Body of pancreas (tissue), 4 donors: ENCODE results near the gene AP4B1. TPM values are rescaled to one million over a fixed set of nuclear protein-coding genes. Genes with fewer than 3 reads are reported as not detected.

Experiments used
- ATAC-seq: fragments of 150-250 bp; one replicate; pipeline ENCODE4 v1.9.1; 2016
- DNase-seq, 4 donors: peaks; one replicate each; pipeline ENCODE4 v3.0.0-alpha.2; 2019
- H3K27ac ChIP-seq, 4 donors: fragments of 200-600 bp; sonication (generic); 1 replicate in 3 of 4; 2 replicates in 1 of 4; pipeline versions ENCODE4 v1.5.1 to v1.6.1; 2016 to 2019; ENCODE audit warnings: mild to moderate bottlenecking in 1 of 4, mixed read lengths in 1 of 4, moderate library complexity in 1 of 4
- H3K27me3 ChIP-seq, 2 donors: fragments of 200-600 bp; sonication (generic); one replicate each; pipeline ENCODE4 v1.6.0; 2016; ENCODE audit warnings: mild to moderate bottlenecking in 1 of 2
- H3K36me3 ChIP-seq, 2 donors: fragments of 200-600 bp; sonication (generic); replicated peaks in 1 of 2; 2 replicates each; pipeline ENCODE4 v1.5.1; 2016; ENCODE audit warnings: low read depth in 2 of 2; ENCODE audit not compliant: insufficient read depth in 1 of 2
- H3K4me1 ChIP-seq: fragments of 200-600 bp; sonication (generic); one replicate; pipeline ENCODE4 v1.6.0; 2016
- H3K4me3 ChIP-seq, 2 donors: fragments of 200-600 bp; sonication (generic); 1 replicate in 1 of 2; 2 replicates in 1 of 2; pipeline ENCODE4 v1.5.1; 2016 to 2019
- H3K9me3 ChIP-seq, 3 donors: fragments of 200-600 bp; sonication (generic); 1 replicate in 2 of 3; 2 replicates in 1 of 3; pipeline ENCODE4 v1.5.1; 2016
- POLR2A ChIP-seq, 3 donors: fragments of 450-650 bp; IDR thresholded peaks; one replicate each; pipeline ENCODE4 v1.6.1; 2016; ENCODE audit warnings: antibody characterized with exemption in 3 of 3, mild to moderate bottlenecking in 2 of 3
- WGBS, 2 donors: methylation state at CpG; one replicate each; pipeline ENCODE4 v1.1.5; 2017; 5-methylcytosine and 5-hydroxymethylcytosine counted together
- intact Hi-C: fragments of 100-400 bp; cut with DNase I; formaldehyde crosslinking; loops from one replicate; pipeline ENCODE4 v1.15.1; 2023
- total RNA-seq, 2 donors: library from RNA; depleted of rRNA; stranded (reverse); fragments of >200 nt; gene quantifications; one replicate each; pipeline ENCODE4 v1.1.0, GENCODE V29; 2016
- TF ChIP-seq, protein P1 (sequence below), 7 experiments: fragments of 450-650 bp in 4 of 7; fragments of 200-600 bp in 3 of 7; sonication (generic) in 3 of 7; IDR thresholded peaks; one replicate each; pipeline ENCODE4 v1.5.1; 2016 to 2019; ENCODE audit warnings: antibody characterized with exemption in 7 of 7

The AP4B1 gene
- total RNA-seq, 2 donors from 2014 or later, result 21.3 to 33.0 TPM

DNA sequence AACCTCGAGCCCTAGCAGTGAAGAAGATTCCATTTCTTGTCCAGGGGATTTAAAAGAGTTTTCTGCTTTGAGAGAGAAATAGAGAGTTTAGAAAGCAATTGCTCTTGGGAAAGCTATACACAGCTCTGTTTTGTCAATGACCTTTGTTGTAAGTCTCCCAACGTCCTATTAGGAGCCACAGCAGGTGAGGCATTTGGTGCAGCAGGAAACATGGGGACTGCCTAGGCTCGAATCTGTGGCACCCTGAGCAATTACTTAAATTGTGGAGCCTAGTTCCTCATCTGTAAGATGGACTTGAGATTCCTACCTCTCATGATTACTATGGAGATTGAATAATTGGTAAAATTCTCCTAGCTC lies 8.7 kb upstream of the AP4B1 start:
- 48 to 50% methylated on average over 3 of the region's 3 CpGs for WGBS, 2 donors
- Histone ChIP-seq H3K4me1 (peaks cover 7% of the 10 kb centered on the region), H3K9me3 (no peaks in the 10 kb centered on the region), H3K27ac (peak overlapping the region in 2 of 4 donors; percentile 15 to 45), H3K4me3 (no peak overlapping the region), H3K27me3 (no peaks in the 10 kb centered on the region), H3K36me3 (peaks cover 0 to 6% of the 10 kb centered on the region in 2 donors)
- intact Hi-C loops, result no loop called here
- DNase-seq, result no peak
- TF ChIP-seq, protein P1, sequence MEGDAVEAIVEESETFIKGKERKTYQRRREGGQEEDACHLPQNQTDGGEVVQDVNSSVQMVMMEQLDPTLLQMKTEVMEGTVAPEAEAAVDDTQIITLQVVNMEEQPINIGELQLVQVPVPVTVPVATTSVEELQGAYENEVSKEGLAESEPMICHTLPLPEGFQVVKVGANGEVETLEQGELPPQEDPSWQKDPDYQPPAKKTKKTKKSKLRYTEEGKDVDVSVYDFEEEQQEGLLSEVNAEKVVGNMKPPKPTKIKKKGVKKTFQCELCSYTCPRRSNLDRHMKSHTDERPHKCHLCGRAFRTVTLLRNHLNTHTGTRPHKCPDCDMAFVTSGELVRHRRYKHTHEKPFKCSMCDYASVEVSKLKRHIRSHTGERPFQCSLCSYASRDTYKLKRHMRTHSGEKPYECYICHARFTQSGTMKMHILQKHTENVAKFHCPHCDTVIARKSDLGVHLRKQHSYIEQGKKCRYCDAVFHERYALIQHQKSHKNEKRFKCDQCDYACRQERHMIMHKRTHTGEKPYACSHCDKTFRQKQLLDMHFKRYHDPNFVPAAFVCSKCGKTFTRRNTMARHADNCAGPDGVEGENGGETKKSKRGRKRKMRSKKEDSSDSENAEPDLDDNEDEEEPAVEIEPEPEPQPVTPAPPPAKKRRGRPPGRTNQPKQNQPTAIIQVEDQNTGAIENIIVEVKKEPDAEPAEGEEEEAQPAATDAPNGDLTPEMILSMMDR (IDR thresholded peaks at IDR 0.05), result no peak
- no peak for TF ChIP-seq POLR2A (IDR thresholded peaks at IDR 0.05)
- no peak for ATAC-seq

DNA sequence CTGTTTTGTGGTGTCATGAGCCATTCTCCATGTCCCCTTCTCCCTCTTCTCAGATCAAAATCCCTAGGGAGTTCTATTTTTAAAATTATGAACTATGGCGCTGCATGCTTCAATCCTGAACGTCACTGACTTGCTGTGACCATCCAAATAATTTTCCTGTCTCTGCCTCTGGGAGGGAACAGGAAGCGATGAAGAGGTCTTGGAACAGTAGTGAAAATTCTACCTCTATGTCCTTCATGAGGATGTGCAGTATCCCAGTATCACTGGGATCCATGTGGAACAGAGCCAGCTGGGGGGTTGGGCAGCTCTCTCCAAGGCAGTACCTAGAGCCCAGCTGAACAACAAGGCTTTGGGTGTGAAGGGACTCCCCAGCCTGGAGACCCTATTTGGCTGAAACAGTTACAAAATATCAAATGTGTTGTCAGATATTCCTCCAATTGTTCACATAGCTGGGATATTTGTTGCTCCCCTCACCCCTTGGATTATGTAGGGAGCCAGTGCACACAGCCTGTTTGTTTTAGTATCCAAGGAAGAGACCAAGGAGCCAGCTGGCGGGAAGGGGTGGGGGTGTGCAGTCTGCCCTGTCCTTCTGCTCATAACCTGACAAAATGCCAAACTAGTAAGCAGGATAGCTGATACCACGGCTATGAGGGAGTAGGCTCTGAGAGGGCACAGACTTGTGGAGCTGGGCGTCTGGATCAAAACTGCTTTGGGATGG lies 8.2 kb upstream of the AP4B1 start:
- Histone ChIP-seq H3K36me3 (peaks cover 0 to 6% of the 10 kb centered on the region in 2 donors), H3K4me1 (peaks cover 7% of the 10 kb centered on the region), H3K27me3 (no peaks in the 10 kb centered on the region), H3K9me3 (no peaks in the 10 kb centered on the region), H3K27ac (peak overlapping the region in 2 of 4 donors; percentile 15 to 45), H3K4me3 (no peak overlapping the region)
- intact Hi-C loops, result no loop called here
- DNase-seq (peak; percentile 37 to 66 (median 54)), ATAC-seq (peak; percentile 79)
- 55 to 61% methylated on average over 6 of the region's 6 CpGs for WGBS, 2 donors
- TF ChIP-seq, protein P1 (IDR thresholded peaks at IDR 0.05), result no peak

DNA sequence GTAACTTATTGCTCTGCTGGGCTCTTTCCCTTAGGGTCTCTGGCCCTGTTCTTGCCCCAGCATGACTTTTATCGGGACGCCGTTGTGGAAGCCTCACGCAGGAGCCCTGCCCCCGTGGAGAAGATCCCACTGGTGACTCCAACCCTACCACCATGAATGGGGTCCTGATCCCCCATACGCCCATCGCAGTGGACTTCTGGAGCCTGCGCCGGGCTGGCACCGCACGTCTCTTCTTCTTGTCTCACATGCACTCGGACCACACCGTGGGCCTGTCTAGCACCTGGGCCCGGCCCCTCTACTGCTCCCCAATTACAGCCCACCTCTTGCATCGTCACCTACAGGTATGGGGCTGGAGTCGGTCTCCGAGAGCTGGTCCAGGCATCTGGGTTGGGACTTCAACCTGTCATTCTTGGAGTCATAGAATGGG lies 849 bp upstream of the AP4B1 start:
- Histone ChIP-seq H3K27ac (peak overlapping the region; percentile 74 to 88 (median 82)), H3K27me3 (no peaks in the 10 kb centered on the region), H3K4me1 (peaks cover 23% of the 10 kb centered on the region), H3K4me3 (peak overlapping the region in 1 of 2 donors; percentile 61), H3K36me3 (peaks cover 0 to under 1% of the 10 kb centered on the region in 2 donors), H3K9me3 (no peaks in the 10 kb centered on the region)
- ATAC-seq, result no peak
- peak in 1 of 4 donors; percentile 14 for DNase-seq
- 0% methylated on average over 11 to 17 of the region's 17 CpGs for WGBS, 2 donors
- TF ChIP-seq, protein P1 (IDR thresholded peaks at IDR 0.05), result no peak
- TF ChIP-seq POLR2A (IDR thresholded peaks at IDR 0.05), result no peak
- intact Hi-C loops, result no loop called here

DNA sequence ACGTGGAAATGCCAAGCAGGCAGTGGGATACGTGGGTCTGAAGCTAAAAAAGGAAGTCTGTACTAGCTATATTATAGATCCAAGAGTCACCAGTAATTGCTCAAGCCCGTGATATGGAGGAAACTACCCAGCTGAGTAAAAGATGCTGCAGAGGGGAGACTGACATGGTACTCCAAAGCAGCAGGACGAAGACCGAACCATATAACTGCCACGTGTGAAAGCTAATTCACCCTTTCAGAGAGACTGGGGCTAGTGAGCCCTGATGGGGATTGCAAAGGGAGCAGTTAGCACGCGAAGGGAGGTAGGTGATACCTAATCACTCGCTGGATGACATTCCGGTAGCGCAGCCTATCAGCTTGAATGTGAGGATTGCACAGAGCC lies 316 bp downstream of the AP4B1 start:
- TF ChIP-seq, protein P1 (IDR thresholded peaks at IDR 0.05), result no peak
- TF ChIP-seq POLR2A (IDR thresholded peaks at IDR 0.05), result no peak
- peaks cover 23% of the 10 kb centered on the region for H3K4me1 ChIP-seq
- H3K9me3 ChIP-seq, result no peaks in the 10 kb centered on the region
- no peak for ATAC-seq
- WGBS, 2 donors, result 0 to 1% methylated on average over 5 to 11 of the region's 11 CpGs
- peaks cover 0 to 5% of the 10 kb centered on the region in 2 donors for H3K36me3 ChIP-seq
- peak overlapping the region; percentile 32 to 60 for H3K4me3 ChIP-seq
- DNase-seq, result no peak
- peak overlapping the region; percentile 74 to 88 (median 82) for H3K27ac ChIP-seq
- H3K27me3 ChIP-seq, result no peaks in the 10 kb centered on the region
- intact Hi-C loops, result no loop called here
